Fibroblast of the aortic adventitia (primary cell): Measurements from ENCODE around the gene IGSF23. TPM values are rescaled to one million over a fixed set of nuclear protein-coding genes. Genes with fewer than 3 reads are reported as not detected.

ENCODE experiments used
- DNase-seq: peaks from one replicate; pipeline ENCODE4 v3.0.0-alpha.2; 2010; ENCODE audit warnings: low read depth
- H3K4me3 ChIP-seq: 2 replicates; pipeline ENCODE4 v1.5.1; 2011; ENCODE audit warnings: low read depth, mild to moderate bottlenecking, control low read depth, low read length, moderate library complexity
- CTCF ChIP-seq: IDR thresholded peaks from 2 replicates; pipeline ENCODE4 v1.5.1; 2011; ENCODE audit warnings: mild to moderate bottlenecking, low read length, control low read depth, inconsistent platforms; ENCODE audit not compliant: insufficient read depth
- total RNA-seq: library from RNA; depleted of rRNA; stranded (reverse); fragments of >200 nt; gene quantifications from 2 replicates; pipeline ENCODE4 v1.2.3, GENCODE V29; 2012; ENCODE audit warnings: low replicate concordance

Gene IGSF23
- total RNA-seq, 1 donor: not detected

GRCh38 chr19:44577566-44577874 lies 35.8 kb upstream of the IGSF23 start:
- no peak overlapping the region for H3K4me3 ChIP-seq

GRCh38 chr19:44579663-44580365 lies 33.5 kb upstream of the IGSF23 start:
- no peak overlapping the region for H3K4me3 ChIP-seq
- no peak for TF ChIP-seq CTCF
- DNase-seq: no peak

More at GRCh38 chr19:44577566-44577874, 35.8 kb upstream of the IGSF23 start:
- DNase-seq: no peak
- TF ChIP-seq CTCF: no peak

- no peak overlapping the region for H3K4me3 ChIP-seq
- DNase-seq: no peak
- no peak for TF ChIP-seq CTCF
Measured at GRCh38 chr19:44580366-44580895, 32.9 kb upstream of the IGSF23 start.

GRCh38 chr19:44581288-44581687 lies 32.1 kb upstream of the IGSF23 start:
- TF ChIP-seq CTCF: no peak
- DNase-seq: no peak
- no peak overlapping the region for H3K4me3 ChIP-seq

GRCh38 chr19:44582581-44583265 lies 30.6 kb upstream of the IGSF23 start:
- no peak overlapping the region for H3K4me3 ChIP-seq
- peak; percentile 32 for DNase-seq
- peak; percentile 70 for TF ChIP-seq CTCF

GRCh38 chr19:44585371-44586133 lies 27.8 kb upstream of the IGSF23 start:
- TF ChIP-seq CTCF: no peak
- H3K4me3 ChIP-seq: no peak overlapping the region
- DNase-seq: peak; percentile 62
